ENCODE results near the gene LRP2.

The LRP2 gene

DNA sequence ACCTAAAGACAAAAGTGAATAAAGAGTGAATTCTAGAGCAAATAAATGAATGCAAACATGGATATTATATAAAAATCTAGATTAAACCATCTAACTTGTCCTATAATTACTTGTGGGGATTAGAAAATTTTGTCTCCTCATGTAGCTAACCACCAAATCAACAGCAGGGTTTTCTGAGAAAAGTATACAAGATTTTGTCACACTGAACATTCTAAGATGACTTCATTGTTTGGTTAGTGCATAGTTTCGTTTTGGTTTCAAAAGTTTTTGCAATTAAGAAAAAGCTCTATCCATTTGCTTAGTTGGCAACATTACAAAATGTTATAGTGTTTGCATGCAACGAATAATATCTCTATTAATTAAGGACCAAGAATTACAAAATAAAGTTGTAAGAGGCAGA is 125.0 kb downstream of the LRP2 start:
- DNase-seq (ENCODE audit: low read depth), result no peak

DNA sequence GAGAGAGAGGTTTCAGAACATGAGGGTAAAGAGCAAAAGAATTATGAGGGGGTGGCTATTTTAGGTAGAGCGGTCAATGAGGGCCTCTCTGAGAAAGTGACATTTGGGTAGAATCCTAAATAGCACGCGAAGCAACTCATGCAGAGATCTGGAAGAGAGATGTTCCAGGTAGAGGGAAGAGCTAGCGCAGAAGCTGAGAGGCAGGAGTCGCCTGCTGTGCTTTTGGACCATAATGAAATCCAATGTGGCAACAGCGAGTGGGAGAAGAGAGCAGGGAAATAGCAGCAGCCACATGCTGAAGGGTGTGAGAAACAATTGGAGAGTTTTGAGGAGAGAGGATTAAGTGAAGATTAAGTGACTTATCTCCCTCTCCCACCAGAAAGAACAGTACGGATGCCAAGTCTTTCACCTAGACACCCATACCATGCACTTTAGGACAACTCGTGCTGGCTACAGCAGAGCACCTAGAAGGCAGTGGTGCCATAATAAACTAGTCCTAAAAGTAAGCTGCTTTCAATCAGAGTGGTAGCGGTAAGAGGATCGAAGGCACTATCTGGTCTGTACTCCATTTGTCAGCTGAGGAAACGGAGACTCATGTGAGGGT is 129.7 kb downstream of the LRP2 start:
- no peak for DNase-seq (ENCODE audit: low read depth)

DNA sequence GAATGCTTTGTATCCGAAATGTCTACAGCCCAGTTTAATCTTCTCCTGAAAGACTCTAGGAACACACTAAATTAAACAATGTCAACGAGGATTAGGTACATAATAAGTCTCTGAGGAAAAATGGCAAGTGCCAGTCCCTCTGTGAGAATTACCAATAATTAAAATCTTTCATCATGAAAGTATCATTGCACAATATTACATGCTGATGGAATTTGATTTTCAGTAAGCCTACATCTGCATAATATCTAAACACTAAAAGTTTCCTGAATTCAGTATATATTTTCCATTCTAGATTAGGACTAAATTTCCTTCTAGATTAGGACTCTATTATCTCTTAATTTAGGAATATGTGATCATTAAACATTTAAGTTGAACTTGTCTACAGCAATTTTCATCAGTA is 132.1 kb downstream of the LRP2 start:
- DNase-seq (ENCODE audit: low read depth), result no peak

DNA sequence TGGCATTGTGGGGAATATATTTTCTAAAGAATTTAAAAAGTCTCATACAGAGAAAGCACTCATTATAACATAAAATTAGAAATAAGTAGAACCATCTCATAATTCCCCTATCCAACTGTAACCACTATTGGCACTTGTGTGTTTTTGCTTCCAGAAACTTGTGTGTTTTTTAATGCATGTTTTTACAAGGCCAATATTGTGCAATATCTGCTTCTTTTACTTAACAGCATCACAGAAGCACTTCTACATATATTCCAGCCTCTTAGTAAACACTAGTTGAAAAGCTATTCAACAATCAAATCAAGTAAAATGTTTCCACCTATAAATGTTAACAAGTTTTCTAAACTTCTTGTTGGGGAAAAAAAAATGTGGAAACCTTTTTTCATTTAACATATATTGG is 132.7 kb downstream of the LRP2 start:
- DNase-seq (ENCODE audit: low read depth), result no peak

DNA sequence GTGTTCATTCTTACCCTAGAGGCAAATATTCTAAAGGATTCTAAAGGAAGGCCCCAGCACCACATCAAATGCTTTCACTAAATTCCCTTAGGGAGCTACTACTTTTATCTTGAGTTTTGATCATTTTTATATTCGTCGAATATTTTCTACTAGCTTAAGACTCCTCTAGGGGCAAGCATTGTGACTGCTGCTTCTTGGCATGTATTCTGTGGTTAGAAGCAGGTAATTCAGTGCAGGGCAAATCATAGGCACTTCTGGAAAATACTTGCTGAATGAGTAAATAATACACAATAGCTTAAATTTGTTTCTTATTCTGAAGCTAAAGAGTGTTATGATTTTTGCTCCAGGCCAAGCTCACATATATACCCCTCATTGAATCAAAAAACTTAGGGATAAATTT is 136.4 kb downstream of the LRP2 start:
- no peak for DNase-seq (ENCODE audit: low read depth)

DNA sequence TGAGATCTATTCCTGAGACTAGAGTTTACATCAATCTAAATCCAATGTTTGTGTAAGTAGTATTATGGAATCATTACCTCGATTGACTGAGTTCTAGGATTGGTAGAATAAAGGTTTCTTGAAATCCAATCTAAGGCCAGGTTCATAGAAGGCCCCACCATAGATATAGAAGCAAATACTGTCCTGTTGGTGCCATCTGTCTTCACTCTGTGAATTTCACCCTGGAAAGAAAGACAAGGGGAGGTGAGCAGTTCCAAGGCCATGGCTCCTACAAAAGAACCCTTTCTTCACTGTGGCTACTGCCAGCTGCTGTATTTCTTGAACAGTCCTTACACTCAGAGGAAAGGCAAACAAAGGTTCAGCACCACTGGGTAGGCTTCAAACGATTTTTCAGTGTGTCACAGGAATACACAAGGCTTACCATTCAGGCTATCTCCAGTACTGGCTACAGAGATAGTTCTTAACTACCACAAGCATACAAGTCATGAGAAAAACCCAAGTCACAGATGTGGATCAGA is 137.0 kb downstream of the LRP2 start:
- no peak for DNase-seq (ENCODE audit: low read depth)

DNA sequence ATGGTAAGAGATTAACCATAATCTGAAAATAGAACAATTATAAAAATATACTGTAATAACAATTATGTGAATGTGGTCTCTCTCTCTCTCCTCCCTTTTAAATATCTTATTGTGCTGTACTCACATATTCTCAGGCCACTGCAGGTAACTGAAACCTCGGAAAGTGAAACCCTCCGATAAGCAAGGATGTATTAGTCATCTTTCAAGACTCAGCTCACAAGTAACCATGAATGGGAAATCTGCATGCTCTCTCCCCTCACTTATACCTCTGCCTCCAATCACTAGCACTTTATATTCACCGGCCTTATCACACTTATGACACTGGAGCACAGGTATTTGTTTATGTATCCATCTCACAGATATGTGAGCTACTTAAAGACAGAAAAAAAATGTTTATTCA is 139.7 kb downstream of the LRP2 start:
- no peak for DNase-seq (ENCODE audit: low read depth)

DNA sequence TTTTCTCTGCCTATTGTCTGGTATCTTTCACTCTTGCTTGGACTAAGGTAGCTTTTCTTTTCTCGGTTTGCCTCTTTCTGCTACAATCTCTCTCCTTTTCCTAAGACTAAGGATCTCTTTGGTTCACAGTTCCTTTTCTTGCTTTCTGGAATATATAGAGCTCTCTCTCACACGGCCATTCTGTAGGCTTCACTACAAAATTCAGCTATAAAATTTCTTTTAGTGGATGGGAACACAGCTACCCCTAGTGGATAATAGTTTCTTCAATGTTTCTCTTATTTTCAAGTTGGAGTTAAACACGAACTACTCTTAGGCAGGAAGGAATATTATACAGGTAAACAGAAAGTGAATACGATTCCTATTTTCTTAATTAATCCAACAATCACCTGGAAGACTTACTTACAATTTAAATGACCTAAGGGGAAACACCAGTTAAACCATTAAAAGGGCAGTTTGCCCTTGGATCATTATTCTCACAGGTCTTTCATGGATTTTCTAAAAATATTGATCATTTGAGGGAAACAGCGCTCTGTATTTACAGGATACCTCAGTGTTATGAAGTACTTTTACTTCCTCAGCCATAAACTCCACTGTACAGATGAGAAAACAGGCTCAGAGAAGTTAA is 140.5 kb downstream of the LRP2 start:
- no peak for DNase-seq (ENCODE audit: low read depth)

DNA sequence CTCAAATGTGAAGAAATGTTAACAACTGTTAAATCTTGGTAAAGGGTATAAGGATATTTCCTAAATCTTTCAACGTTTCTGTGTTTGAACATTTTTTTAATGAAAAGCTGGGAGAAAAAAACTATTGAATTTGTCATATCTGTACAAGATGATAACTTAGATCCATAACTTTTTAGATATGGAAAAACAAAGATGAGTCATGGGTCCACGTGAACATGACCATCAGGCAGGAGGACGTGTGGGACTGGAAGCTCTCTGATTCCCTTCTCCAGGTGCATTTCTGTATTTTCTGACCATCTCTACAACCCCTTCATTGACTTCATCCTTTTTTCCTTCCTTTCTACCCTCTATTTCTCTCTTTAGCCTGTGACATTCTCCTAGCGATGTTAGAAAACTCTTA is 151.4 kb downstream of the LRP2 start:
- DNase-seq (ENCODE audit: low read depth), result no peak

DNA sequence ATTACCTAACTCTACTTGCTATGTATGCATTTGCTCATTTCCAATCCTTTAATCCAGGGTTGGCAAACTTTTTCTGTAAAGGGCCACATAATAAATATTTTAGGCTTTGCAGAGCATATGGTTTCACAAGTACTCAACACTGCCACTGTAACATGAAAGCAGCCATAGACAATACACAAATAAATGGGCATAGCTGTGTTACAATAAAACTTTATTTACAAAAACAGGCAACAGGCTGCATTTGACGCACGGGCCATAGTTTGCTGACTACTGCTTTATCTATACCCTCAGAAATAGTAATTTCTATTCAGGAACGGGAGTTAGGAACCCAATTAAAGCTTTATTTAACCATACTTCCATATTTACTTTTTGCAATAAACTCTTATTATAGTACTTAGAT is 154.3 kb downstream of the LRP2 start:
- DNase-seq (ENCODE audit: low read depth), result no peak

DNA sequence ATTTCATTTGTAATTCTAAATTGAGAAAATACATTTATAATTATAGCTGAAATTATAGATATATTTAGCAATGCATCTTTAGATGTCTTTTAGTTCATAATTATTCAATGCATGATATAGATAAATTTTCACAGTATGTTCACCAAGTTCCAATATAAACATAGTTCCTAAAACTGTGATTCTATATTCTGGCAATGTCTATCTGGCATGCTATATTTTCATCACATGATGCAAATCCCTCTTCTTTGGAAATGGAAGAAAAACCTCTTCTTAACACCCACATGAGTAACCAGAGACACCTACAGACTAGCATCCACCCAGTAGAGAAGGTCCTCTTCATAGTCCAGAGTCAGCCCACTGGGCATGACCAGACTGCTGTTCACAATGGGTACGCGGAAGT is 157.2 kb downstream of the LRP2 start:
- DNase-seq (ENCODE audit: low read depth), result no peak

DNA sequence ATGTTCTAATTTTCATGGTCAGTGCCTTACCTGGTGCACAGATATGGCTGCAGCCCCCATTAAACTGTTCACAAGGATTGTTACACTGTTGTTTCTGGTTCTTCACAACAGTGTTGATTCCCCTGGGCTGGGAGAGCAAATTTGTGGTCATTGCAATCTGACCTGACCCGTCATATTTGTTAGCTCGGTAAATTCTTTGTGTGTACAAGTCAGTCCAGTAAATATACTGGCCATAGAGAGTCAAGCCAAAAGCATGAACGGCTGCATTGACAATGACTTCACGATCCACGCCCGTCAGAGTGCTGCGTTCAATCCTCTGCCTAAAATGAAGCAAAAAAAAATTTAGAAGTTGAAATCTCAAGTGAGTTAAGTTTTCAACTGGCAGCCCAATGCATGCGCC is 158.4 kb downstream of the LRP2 start:
- DNase-seq (ENCODE audit: low read depth), result no peak

DNA sequence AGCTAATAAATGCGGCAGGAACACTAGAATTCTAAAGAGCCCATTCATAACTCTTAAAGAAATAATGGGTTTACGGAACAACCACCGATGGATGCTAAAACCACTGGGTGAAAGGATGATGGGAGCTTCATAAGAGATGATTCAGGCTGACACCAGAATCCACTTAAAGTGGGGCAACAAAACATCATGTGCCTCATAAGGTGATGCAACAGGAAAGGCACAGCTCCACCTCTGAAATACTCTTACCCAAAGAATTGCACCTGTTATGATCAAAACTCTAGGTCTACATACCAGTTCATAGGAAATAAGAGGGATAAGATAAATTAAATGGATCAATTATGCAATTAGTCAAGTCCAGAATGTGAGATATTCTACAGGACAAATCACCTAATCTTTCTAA is 161.6 kb downstream of the LRP2 start:
- no peak for DNase-seq (ENCODE audit: low read depth)

DNA sequence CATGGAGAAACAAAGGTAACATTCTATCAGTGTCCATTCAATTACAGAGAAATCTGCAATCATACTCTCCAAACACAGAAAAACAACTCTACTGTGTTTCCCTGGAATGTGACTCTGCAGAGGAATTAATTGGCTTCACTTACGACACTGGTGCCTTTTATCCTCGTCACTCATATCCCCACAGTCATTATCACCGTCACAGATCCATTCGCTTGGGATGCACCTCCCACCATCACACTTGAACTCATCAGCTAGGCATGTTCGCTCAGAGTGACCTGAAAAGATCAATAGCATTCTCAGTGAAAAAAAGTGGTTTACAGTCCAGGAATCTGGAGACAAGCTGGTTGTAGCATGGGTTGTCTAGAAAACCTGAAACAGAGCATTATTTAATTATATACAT is 168.7 kb downstream of the LRP2 start:
- no peak for DNase-seq (ENCODE audit: low read depth)

DNA sequence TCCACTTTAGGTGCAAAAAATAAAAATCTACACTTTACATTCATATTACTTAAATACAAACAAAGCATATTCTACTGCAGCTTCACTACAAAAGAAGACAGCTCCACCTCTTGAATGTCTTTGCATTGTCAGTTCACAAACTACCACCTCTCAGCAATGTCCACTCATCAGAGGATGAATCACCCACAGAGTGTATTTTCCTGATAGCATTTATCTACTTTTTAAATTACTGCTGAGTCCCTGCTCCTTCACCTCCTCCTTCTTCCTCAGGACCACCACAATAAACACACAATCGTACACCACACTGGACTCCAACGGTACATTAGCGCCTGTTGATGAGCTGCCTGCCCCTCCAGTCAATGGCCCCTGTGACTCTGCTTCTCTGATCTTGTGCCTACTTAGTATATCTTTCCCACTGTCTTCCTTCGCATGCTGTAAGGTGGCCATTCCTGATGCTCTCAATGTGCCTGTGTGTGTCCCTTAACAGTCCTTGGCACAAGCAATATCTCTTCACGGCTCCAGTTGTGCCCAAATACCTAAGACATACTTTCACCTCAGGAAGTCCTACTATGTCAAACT is 172.0 kb downstream of the LRP2 start:
- no peak for DNase-seq (ENCODE audit: low read depth)

DNA sequence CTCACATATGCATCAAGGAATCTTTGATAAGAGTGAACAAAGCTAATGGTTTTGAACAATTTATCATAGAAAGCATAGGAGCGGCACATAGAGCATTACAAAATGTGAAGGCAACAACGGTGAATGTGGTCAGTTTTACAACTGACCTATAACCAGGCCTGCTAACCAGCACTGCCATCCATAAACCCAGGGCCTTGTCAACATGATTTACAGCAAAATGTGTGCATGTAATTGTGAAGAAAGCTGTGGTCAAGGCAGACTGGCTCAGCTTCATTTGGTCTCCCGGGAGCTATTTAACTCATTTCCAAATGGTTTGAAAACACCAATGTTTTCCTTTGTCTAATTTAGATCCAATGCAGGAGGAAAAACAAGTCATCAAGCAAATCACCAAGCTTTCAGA is 173.2 kb downstream of the LRP2 start:
- DNase-seq (ENCODE audit: low read depth), result no peak

DNA sequence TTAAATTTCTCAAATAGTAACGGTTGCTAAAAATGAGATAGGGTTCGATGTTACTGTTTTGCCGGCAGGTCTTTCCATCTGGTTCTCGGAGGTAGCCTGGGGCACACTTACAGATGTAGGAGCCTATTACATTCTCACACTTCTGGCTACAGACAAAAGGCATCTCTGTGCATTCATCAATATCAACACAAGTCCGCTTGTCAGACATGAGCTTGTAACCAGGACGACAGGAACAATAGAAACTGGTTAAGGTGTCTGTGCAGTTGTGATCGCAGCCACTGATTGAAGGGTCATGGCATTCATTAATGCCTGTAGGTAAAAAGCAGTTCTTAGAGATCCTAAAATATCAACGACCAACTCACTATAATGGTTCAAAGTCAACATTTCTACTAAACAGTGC is 176.6 kb downstream of the LRP2 start:
- no peak for DNase-seq (ENCODE audit: low read depth)

DNA sequence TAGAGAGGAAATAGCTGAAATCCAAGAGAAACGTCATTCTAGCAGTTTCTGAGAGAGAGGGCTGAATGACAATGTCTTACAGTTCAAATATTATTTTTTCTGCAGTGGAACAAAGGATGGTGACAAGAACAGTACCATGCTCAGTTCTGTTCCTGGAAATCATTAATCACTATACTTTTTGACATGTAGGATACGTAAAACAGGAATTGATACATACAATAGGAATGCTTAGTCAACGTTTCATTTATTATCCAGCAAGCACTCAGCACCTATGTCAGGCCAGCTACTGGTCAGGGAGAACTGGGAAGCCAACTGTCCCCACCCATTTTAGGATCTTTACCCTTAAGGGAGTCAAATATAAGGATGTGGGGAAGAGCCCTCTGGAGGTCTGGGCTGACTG is 178.3 kb downstream of the LRP2 start:
- DNase-seq (ENCODE audit: low read depth), result no peak

DNA sequence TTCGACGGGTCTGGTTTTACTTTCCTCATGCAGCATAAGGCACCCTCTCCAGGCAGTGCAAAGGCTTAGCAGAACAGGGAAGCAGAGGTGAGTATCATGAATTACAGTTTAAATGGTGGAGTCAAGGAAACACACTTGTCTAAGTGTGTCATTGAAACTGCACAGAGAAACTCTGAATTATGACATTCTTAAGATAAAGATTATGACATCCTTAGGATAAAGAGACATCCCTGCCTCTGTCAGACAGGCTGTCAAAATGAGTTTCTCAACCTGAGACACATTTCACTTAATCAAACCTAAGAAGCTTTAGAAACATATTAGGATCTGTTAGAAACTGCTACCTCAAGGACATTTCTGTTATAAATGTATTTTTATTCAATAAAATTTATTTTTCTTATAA is 179.8 kb downstream of the LRP2 start:
- DNase-seq (ENCODE audit: low read depth), result no peak

DNA sequence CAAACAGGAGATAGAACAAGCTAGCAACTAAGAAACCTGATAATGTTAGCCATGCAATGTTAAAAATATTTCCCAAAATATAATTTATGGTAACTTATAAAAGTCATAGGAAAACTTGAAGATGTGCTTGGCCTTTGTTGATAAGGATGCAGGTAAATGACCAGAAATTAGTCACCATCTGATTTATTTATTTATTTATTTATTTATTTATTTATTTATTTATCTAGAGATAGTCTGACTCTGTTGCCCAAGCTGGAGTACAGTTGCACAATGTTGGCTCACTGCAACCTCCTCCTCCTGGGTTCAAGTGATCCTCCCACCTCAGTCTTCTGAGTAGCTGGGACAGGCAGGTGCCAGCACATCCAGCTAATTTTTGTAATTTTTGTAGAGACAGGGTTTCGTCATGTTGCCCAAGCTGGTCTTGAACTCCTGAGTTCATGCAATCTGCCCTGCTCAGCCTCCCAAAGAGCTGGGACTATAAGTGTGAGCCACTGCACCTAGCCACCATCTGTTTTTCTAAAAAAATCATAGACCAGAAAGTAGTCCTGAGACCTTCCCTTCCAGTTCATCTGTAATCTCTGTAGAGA is 183.4 kb downstream of the LRP2 start:
- DNase-seq (ENCODE audit: low read depth), result no peak

DNA sequence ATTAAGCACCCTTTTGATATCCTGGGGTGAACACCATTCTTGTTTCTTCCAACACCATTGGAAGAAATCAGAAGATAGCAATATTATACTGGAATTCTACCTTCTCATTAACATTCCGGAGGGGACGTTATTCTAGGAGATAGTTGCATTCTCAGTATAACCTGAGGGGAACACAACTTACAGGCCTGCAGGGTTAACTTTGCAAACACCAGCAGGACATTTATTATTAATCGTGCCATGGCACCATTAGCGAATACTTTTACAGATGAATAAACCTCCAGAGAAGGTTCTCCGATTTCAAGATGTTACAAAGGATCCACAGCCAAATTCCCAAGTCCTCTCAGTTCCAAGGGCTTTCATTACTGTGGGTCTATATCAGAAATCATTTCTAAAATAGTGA is 184.0 kb downstream of the LRP2 start:
- no peak for DNase-seq (ENCODE audit: low read depth)

DNA sequence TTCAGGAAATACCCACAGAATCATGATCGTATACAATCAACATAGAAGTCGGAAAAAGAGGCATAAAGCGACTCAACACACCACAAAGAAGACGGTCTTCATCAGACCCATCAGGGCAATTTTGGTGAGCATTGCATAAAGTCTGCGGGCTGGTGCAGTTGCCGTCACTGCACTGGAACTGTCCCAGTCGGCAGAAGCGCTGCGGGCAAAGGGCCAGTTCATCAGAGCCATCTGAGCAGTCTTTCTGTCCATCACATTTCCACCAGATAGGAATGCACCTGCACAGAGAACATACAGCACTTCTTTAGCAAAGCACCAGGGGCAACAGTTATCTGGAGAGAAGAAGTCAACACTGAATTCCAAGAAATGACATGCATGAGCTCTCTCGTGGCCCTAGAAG is 187.2 kb downstream of the LRP2 start:
- no peak for DNase-seq (ENCODE audit: low read depth)

DNA sequence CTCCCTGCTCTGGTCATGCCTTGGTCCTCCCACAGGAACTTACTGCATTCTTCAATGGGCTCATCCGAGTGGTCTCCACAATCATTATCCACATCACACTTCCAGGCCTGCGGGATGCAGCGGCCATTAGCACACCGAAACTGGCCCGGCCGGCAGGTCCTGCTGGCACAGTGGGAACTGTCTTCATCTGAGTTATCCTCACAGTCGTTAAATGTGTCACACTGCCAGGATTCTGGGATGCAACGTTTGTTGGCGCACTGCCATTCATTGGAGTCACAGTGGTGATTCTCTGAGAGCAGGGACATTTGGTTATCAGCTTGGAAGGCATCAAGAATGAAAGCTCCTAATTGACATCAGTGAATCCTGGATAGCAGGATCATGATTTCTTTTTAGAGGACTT is 188.5 kb downstream of the LRP2 start:
- no peak for DNase-seq (ENCODE audit: low read depth)

DNA sequence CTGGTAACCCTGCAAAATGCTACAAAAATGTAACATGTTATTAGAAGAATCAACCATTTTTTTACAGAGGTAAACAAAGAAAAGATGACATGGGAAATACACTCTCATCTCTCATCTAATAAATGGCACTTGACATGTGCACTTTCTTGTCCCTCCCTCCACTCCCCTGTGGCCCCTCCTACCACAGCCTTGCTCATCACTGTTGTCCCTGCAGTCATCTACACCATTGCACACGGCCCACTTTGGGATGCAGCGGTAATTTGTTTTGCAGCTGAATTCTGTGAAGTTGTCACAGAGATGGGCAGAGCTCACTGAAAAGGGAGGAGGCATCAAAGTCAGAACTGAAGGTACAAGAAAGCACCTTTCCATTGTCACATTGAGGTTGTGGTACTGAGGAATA is 189.4 kb downstream of the LRP2 start:
- no peak for DNase-seq (ENCODE audit: low read depth)

All from stimulated activated CD8-positive, alpha-beta memory T cell treated with anti-CD3 and anti-CD28 coated beads, Interleukin-12 subunit alpha, Interleukin-12 subunit beta, amount 100 ng/mL, for 1 hour (primary cell).